Medulla oblongata (tissue), 1 donor: ENCODE data around the gene EXOC7.
"Not testable (repeated sequence)": the region's sequence is repeated elsewhere in the genome, so short reads cannot be mapped to it uniquely, and the experiment has no call there.

ENCODE experiments used
- DNase-seq: peaks from one replicate; pipeline ENCODE4 v3.0.0-alpha.2; 2015; ENCODE audit errors: extremely low spot score

The EXOC7 gene

DNA sequence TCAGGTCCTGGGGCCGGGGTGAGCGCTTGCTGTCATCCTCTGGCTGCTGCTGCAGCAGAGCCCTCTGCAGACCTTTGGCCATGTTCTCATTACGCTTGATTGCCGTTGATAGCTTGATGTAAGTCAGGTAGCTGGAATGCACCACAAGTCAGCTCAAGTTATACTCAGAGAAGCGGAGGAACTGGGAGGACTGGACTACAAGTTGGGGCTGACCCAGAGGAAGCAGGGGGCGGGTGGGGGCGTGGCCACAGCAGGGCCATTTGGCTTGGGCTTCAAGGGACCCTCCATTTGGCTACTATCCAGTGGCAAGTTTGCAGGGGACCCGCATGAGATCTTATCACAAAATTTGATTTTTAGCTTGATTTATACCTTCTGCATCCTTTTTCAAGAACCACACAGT, 57.5 kb downstream of the EXOC7 start:
- no peak for DNase-seq

DNA sequence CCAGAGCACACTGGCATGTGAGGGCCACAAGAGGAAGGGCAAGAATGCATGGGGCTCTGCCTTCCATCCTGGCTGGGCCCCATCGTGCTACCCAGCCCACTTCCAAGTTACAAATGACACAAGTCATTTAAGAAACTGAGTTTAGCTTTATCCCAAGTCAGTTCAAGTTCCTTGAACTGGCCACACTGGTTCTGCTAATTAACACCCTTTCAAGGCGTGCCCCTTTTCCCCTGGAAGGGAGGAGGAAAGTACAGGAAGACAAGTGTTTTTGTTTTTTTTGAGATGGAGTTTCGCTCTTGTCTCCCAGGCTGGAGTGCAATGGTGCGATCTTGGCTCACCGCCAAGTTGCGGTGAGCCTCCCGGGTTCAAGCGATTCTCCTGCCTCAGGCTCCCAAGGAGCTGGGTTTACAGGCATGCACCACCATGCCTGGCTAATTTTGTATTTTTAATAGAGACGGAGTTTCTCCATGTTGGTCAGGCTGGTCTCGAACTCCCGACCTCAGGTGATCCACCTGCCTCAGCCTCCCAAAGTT, 59.0 kb downstream of the EXOC7 start:
- not testable (repeated sequence) for DNase-seq

DNA sequence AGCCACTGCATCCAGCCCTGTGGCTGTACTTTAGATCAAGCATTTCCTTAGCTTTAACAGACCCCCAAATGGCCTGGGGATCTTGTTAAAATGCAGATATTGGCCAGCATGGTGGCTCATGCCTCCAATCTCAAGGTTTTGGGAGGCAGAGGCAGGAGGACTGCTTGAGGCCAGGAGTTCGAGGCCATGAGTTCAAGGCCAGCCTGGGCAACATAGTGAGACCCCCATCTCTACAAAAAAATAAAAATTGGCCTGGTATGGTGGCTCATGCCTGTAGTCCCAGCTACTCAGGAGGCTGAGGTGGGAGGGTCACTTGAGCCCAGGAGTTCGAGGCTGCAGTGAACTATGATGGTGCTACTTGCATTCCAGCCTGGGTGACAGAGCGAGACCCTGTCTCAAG, 60.7 kb downstream of the EXOC7 start:
- not testable (repeated sequence) for DNase-seq

DNA sequence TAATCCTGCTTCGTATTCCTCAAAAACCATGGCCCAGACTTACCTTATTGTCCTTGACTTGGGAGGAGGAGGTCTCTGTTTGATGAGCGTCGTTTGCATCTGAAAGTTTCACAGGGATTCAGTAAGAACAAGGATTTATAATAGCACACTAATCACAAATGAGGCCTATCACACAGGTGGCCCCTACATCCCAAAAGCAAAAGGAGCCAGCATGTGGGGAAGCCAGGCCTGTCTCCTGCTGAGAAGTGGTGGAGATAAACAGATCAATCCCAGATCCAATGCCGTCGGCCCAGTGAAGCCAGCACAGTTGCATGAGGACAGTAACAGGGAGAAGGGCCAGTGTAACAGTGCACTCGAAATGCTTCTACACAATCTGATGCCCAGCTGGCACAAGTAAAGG, 63.2 kb downstream of the EXOC7 start:
- DNase-seq = no peak

DNA sequence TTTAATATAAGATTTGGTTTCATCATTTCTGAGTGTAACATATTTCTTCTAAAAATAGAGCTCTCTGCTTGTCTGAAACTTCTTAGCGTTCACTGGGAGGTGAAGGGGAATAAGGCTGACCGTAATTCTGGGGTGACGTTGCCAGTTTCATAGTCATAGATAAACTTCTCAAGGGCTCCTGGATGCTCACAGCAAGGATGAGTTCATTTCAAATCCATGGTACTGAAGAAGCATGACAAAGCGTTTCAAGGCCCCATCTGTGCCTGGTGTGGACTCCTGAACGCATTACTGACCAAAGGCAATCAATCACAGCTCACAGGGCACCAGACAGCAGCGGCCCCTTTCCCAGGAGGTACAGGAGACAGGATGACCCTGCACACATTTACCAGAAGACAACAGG, 64.5 kb downstream of the EXOC7 start:
- no peak for DNase-seq

DNA sequence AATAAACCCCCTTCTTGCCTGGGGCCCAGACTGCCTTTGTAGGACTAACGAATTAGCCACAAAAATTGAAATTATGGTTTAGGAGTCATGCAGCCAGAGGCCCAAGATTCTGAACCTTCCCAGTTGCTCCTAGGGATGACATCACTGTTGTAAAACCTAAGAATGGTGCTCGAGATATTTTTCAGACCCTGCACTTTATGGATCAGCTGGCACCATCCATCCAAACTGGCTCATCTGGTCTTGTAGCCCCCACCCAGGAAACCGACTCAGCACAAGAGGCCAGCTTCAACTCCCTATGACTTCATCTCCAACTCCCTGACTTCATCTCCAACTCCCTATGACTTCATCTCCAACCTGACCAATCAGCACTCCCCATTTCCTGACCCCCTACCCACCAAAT, 65.5 kb downstream of the EXOC7 start:
- no peak for DNase-seq

DNA sequence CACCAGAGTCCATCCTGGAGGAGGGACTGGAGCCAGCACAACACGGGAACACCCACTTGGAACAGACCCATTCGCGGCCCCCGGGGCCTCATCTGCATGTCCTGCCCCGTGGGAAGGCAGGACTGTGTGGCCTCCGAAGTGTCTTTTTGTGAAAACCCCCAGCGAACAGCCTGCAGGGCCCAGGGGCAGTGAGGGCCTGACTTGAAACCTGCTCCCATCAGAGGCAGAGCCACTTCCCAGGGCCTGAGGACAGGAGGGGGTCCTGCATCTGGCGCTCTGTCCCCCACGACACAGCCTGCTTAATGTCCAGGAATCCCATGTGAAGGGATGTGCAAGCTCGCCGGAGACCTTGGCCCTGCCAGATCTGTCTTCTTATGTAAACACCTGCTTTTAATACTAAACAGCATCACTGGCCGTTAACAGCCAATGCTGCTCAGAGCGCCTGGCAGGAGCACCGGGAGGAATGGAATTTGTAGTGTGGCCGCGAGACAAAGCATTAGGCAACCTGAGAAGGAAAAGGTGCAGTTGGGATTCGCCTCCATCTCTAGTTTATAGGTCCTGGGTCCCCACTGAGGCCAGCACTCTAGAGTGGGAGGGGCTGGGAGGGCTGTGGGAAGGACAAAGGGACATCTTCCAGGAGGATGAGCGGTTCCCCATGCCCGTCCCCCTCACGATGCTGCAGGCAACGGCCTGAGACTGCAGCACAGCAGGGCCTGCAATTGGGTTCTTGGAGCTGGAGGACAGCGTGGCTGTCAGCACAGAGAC, 66.9 kb downstream of the EXOC7 start:
- no peak for DNase-seq

DNA sequence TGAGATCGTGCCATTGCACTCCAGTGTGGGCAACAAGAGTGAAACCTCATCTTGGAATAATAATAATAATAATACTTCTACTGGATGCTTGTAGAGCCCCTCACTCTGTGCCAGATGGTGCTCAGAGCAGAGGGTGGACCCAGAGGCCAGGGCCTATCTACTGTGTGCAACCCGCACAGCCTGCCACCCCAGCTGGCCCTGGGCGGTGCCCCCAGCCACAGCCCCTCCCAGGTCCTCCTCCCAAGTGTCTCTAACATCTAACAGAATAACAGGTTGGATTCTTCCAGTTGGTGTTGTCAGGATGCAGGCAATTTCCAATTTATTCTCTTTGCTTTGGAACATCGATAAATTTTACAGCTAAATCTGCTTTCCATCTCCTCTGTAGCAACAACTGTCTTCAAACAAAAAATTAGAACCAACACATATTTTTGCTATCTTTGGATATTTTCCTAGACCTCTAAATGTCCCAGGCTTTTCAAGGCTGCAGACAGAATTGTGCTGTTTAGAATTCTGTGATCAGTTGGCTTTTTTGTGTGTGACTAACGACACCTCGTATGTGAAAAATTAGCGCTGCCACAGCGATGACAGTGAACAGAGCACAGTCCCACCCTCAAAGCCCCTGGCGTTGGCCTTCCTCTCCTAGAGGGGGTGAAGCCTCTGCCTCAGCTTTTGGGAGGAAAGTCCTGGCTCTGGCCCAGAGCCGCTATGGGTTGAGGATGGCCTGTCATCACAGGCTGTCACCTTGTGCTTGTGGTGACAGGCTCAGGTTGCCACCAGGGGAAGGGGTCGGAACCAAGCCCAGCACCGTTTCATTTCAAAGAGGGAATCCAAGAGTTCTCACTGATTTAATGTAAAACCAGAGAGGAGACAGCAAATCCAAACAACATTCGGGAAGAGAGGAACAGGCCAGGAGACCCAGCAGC, 68.9 kb downstream of the EXOC7 start:
- DNase-seq = no peak

DNA sequence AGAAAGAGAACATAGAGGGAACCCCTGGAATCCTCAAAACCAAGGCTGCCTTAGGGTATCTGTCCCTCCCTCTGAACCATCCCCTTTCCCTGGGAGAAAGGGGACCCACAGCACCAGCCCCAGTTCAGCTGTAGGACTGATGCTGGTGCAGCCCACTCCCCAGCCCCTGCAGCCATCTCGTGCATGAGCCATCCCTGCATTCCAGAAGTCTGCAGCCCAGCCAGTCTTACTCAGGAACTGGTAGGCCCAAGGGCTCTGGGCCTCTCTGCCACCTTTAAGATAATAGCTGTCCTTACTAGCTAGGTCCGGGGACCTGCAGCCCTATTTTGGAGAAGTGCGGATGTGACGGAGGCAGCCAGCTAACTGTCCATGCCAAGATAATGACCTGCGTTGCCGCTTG, 70.4 kb downstream of the EXOC7 start:
- no peak for DNase-seq

DNA sequence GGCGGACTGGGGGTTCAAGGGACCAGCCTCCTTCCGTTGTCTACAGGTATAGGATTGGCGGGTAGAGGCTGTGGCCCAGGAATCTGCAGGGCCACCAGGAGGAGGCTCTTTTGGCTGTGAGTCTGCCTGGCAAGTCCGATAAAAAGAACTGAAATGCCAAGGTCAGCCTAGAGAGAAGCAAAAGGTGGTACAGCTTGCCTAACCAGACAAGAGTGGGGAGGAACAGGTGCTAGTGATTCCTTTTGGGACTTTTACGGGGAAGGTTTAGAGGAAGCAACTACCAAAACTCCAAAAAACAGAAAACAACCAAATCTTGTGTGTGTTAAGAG, 70.8 kb downstream of the EXOC7 start:
- DNase-seq = no peak

DNA sequence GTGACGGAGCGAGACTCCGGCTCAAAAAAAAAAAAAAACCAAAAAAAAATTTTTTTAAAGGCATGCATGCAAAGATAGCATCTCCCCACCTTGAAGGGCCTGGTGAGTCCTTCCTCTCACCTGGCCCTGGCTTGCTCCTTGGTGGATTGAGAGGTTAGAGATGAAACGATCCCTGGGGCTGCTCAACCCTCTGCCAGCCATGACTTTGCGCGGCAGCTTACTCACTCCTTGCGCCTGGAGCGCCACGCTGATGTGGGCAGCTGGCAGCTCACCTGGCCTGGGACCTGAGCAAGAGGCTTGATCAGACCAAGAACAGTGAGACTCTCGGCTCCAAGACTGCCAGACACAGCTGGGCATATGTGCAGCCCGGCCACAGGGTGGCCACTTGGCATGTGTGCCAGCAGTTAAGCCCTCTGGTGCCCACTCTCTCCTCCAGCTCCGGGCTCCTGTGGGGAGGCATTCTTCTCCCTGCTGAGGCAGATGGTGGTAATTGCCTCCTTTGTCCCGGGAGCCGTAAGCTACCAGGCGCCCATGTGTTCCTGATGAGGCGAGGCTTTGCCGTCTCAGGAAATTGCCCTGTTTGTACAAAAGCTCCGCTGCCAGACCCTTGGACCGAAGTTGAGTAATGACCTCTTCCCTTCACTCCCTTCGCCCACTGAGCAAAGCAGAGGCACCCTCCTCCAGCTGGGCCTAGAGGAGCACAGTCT, 71.4 kb downstream of the EXOC7 start:
- DNase-seq = no peak
